Activated CD4-positive, alpha-beta T cell treated with anti-CD3 and anti-CD28 coated beads, Interleukin-2, Interleukin-4, amounts not matched to agents 100 ng/mL and 50 ng/mL, durations not matched to agents 16 hours and 8 hours (primary cell): ENCODE measurements around the gene MAPK7.
A peak's percentile ranks its signal among the peaks of the same experiment; 100 is the strongest.

ENCODE experiments used
- DNase-seq: peaks from one replicate; pipeline ENCODE4 v3.0.0-alpha.2; 2020; ENCODE audit warnings: low spot score

Gene MAPK7

DNA sequence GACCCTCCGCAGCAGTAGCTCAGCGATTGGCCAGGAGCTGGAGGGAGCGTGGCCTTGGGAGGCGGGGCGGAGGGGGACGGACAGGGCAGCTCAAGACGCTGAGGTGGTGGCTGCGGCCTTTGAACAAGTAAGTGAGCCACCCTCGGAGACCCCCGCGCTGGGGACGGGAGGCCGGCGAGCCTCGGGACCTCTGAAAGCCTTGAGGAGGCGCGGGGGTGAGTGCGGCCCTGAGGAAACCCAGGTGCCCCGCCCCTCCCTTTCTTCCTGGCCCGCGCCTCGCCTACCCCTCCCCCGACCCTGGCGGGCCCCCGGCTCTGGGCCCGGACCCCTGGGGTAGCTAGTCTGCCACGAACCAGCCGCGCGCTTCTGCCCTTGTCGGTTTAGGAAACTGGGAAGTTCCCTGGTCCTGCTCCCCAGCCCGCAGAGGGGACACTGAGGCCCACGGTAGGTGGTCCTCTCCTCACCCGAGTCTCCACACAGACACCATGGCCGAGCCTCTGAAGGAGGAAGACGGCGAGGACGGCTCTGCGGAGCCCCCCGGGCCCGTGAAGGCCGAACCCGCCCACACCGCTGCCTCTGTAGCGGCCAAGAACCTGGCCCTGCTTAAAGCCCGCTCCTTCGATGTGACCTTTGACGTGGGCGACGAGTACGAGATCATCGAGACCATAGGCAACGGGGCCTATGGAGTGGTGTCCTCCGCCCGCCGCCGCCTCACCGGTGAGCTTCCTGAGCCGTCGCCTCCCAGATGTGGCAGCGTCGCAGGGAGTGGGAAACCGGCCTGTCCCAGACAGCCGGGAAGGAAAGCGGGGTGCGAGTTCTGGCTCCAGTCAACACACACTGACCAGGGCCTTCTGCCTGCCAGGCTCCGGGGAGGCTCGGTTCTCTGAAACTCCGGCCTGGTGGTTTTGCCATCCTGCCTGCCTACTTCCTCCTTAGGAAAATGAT lies at the start of gene MAPK7:
Gene MAPK7 (plus strand): TSS at position 83 of the 945 bp plus-strand sequence. CDS start 403 bp downstream, at position 486.
- no peak for DNase-seq

DNA sequence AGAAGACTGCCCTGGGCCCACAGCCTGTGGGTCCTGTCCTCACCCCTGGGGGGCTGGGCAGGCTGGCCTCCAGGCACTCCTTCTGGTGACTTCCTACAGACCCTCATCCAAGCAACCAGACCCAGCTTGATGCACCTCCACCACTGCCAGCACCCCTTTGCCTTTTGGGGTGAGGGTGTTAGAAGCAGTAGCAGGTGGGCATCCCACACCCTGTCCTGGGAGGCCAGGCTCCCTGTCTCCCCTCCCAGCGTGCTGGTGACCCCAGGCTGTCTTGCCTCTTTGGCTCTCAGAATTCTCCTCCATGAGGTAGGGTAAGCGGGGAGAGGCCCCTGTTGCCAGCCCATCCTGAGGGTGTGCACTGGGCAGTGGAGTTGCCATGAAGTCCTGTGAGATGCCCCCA lies 49.2 kb upstream of the MAPK7 start:
- DNase-seq = no peak

DNA sequence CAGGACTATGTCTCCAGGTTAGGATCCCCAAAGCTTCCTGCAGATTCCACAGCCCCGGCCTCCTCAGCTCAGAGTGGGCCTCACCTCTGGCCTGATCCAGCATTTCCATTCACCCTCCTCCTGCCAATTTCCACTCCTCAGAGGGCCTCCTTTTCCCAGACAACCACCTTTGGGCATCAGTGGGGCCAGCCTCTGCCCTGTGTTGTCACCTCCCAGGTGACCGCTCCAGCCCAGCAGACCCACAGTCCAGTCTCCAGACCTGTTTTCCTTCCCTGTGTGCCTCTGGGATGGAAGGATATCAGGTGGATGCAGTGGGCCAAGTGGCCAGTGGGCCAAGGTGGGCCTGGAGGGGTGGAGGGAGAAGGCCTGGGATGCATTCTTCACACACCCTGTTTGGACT lies 48.5 kb upstream of the MAPK7 start:
- no peak for DNase-seq

DNA sequence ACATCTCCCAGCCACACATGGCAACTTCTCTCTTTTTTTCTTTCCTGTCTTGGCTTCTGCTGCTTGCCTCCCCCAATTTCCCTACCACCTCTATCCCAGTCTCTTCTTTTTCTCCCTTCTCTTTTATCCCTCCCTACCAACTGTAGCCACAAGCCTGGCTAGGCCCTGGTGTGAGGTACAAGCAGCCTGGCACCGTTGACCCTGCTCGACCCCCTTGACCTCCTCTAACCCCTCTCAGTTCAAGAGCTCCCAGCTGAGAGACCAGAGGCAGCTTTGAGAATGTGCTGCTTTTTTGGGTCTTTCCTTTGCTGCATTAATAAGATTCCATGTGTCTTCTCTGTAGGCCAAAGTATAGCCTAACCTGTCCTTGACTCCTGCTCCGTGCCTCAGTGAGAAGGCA lies 48.0 kb upstream of the MAPK7 start:
- DNase-seq = no peak

DNA sequence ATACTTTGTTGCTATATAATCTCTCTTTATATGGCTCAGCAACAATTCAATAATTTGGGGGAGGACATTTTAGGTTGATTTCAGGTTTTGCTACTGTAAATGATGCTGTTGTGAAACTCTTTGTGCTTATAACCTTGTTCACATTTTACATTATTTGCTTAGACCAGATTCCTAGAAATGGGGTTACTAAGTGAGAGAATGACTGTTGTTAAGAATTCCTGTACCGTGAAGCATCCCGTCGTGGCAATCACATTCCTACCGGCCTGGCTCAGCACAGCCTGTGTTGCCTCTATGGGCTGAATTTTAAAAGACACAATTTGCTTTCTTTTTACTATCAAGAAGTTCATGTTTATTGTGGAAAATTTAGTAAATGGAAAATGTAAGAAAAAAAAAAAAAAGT lies 47.2 kb upstream of the MAPK7 start:
- DNase-seq = no peak

DNA sequence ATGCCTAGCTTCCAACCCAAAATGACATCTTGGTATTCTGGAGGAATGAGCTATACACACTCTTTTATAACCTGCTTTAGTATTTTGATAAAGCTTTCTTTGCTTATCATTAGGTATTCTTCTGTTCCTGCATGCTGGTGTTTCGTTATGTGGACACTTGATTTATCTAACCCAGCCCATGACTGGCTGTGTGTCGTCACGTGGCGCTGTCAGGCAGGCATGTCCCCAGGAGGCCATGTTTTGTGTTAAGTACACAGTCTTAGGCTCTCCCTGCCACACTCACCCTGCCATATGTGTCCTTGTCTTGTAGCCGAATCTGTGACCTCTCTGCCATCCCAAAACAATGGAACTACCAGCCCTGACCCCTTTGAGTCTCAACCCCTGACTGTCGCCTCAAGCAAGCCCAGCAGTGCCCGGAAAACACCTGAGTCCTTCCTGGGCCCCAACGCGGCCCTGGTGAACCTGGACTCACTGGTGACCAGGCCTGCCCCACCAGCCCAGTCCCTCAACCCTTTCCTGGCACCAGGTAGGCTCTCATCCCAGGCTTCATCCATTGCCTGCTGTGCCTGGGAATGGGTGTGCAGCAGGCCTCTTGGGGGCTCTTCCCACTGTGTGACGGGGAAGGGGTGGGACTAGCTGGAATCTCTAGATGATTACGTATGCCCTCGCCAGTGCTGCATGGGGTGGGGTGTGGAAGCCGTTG lies 46.6 kb upstream of the MAPK7 start:
- no peak for DNase-seq

DNA sequence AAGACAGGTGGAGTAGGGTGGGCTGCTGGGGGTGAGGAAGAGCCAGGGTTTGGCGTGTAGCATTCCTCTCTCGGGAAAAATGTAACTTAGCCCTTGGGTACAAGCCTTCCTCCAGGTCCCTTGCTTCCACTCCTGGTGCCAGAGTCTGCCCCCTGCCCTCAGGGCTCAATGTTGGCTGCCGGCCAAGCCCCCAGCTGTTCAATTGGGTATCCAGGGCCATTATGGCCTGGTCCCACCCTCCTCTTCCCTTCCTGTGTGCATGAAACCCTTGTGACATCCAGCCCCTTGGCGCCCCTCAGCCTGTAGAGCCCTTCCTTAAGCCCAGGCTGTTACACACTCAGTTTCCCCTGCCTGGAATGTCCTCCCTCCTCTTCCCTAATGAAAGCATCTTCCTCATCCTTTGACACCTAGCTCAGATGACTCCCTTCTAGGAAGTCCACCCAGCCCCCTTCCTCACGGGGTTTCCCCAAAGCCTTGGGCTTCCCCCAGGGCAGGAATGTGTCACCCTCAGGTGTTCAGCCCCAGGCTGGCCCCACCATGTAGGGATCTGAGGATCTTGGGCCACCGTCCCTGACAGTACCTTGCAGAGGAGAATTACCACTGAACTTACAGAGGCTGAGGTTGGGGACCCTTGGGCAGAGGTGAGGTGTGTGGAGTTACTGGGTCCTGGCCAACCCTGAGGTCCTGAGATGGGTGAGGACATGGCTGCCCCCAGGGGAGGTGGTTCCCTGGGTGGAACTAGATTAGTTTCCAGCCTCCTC lies 45.7 kb upstream of the MAPK7 start:
- DNase-seq = peak; percentile 7

DNA sequence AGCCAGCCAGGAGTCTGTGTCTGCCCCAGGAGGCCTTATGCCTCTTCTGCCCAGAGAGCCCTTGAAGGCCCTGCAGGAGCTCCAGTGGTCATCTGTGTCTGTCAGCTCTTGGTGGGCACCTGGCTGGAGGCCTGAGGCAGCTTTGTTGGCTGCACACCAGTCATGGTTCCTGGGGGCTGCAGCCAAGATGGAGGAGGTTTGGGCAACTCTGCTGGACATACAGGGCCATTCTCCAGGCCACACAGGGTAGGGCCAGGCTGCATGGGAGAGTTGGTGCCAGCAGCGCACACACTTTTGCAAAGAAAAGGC lies 45.2 kb upstream of the MAPK7 start:
- DNase-seq = no peak

DNA sequence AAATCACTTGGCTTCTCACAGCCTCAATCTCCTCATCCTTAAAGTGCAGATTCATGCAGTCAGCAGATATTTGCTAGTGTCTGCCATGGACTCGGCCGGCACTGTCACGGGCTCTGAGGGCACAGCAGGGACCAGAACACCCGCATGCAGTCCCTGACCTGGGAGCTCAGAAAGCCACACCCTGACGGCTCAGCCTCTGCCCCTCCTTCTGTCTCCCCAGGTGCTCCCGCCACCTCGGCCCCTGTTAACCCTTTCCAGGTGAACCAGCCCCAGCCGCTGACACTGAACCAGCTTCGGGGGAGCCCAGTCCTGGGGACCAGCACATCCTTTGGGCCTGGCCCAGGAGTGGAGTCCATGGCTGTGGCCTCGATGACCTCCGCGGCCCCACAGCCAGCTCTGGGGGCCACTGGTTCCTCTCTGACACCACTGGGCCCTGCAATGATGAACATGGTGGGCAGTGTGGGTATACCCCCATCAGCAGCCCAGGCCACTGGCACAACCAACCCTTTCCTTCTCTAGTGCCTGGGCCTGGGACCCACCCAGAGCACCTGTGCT lies 44.5 kb upstream of the MAPK7 start:
- DNase-seq = no peak

DNA sequence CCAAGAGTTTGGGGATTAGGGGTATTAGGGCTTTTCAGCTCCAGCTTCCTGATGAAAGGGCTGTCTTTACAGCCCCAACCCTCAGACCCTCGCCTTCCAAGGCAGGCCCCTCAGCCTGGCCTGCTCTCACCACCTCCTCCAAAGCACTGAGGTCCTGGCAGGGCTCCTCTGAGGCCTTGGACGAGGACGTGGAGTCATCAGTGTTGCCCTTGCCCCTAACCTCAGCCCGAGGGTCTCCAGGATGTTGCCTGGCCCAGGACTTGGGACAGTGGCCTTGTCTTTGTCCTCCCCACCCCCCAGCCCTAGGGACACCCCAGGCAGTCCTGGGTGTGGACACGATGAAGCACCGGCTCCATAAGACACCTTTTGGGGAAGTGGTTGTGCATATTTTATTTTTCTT lies 44.0 kb upstream of the MAPK7 start:
- no peak for DNase-seq

DNA sequence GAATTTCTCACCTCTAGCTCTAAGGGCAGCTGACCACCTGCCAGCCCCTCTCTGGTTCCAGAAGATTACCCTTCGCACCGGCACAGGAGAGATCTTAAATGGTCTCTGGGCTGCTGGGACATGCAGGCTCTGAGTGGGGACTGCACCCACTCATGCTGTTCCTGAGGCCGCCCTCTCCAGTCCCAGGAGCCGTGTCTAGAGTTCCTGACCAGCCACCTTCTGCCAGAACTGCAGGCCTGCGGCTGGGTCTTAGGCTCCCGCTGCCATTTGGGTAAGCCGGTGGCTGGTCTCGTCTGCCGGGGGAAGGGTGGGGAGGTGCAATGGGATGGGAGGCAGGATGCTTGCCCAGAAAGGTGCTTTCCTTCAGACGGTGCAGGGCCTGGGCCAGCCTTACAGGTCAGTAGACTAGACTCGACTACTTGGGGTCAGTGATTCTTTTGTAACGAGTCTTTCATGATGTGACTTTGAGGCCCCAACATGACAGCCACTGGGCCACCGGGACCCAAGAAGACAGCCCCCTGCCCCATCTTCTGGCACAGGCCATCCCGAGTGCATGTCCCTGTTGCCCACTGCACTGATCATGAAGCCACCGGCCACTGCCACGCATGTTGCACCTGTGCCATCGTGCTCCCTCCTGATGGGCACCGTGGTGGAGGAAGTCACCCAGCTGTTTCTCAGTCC lies 42.2 kb upstream of the MAPK7 start:
- no peak for DNase-seq

DNA sequence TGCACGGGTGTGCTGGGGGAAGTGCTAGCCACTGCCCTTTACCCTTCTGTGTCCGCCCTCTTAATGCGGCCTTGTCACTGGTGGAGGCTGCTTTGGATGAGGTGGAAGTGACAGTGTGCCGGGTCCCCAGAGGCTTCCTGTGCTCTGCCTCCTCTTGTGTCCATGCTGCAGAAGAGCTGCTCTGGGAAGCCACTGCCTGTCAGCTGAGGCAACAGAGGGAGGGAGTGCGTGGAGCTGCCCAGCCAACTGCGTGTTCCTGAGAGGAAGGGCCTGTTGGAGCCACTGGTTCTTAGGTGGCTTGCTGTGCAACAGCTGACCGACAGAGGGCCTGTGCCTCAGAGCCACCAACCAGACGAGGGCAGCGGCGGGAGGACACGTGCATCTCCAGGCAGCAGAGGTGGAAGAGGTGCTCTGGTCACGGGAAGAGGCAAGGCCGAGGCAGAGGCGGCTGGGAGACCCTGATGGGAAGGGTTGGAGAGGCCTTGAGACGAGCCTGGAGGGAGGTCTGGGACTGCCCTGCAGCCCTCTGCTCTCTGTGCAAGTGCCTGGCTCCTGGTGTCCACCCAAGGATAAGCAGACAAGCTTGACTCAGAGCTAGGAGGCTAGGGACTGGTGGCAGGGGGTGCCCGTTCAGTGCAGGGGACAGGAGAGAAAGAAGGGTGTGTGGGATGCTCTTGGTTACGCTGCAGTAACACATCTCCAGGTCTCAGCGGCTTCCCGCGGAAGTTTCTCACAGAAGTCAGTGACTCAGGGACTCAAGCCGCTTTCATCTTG lies 41.2 kb upstream of the MAPK7 start:
- no peak for DNase-seq

DNA sequence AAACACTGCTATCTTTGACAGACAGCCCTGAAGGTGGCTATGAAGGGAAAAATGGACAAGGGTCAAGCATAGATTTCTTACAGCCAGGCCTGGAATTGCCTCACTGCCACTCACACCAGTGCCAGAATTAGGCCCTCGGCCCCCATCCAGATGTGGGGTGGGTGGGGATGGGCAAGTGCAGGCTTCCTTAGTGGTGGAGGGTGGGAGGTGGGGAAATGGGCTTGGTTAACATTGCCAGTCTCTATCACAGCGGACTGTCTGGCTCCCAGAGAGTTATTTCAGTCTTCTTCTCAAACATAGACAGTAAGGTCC lies 40.6 kb upstream of the MAPK7 start:
- DNase-seq = no peak

DNA sequence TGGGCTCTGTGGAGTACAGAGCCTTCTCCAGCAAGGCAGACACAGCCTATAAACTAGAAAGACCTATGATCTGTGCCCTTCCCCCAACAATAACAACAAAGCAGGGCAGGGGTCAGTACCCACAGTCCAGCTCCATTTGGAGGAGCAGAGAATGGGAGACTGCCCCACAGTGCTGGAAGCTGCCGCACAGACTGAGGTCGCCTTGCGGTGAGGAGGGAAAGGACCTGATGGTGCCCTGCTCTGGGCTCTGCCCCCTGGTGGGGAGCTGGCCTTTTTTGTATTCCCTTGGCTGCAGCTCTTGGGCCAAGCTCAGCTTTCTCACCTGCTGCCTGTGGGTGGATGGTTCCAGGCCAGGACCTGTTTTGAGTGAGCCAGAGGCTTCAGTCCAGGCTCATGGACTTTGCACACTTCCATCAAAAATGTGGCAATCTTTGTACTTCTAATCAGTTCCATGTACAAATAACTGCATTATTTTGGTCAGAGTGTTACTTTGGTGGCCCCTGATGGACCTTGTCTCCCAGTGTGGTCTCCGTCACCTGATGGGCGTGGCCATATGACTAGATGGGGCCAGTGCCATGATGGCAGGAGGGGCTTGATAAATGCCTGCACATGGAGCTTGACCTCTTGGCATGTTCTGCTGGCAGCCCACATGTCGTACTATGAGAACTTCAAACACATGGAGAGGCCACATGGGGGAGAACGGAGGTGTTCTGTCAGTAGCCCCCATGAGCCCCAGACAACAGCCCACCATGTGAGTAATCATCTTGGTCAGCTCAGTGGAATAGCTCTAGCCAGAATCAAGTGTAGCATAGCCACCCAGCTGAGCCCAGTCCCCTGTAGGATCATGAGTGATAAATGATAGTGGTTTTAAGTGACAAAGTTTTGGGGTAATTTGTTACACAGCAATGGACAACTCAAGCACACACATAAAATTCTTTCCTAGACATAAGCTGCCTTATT lies 40.0 kb upstream of the MAPK7 start:
- peak; percentile 57 for DNase-seq

DNA sequence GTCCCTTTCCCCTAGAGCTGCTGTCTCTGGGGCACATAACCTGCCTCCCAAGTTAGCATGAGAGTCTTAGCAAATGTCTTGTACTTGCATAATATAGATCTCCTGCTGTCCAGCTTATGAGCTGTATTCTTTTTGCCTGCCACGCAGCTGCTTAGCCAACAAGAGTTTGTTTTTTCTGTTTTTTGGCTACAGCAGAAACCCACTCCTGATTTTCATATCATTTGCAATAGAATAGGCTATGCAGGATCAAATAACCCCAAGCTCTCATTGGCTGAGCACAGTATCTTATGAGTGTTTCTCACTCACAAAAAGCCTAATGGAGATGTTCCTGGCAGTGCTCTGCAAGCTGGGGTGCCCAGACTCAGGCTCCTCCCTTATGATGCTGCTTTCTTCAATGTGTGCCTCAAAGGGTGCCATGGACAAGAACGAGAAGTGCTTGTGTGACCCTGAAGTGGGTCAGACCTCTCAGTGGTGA lies 38.9 kb upstream of the MAPK7 start:
- no peak for DNase-seq

DNA sequence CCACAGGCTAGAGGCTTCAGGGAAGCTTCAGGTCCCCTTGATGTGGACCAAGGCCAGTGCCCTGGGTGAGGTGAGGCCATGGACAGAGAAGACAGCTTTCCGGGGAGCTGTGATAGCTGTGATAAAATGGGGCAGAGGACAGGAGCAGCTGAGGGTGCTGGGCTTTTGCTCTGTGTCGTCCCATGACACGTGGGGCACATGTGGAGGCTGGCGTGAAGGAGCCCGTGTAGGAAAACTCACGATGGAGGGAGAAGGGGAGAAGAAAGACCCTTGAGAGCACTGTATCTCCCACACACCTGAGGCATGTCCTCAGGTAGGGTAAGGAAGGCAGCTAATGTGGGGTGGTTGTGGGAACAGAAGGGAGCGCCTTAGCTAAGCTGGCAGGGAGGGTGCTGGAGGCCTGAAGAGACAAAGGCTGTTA lies 37.1 kb upstream of the MAPK7 start:
- no peak for DNase-seq

DNA sequence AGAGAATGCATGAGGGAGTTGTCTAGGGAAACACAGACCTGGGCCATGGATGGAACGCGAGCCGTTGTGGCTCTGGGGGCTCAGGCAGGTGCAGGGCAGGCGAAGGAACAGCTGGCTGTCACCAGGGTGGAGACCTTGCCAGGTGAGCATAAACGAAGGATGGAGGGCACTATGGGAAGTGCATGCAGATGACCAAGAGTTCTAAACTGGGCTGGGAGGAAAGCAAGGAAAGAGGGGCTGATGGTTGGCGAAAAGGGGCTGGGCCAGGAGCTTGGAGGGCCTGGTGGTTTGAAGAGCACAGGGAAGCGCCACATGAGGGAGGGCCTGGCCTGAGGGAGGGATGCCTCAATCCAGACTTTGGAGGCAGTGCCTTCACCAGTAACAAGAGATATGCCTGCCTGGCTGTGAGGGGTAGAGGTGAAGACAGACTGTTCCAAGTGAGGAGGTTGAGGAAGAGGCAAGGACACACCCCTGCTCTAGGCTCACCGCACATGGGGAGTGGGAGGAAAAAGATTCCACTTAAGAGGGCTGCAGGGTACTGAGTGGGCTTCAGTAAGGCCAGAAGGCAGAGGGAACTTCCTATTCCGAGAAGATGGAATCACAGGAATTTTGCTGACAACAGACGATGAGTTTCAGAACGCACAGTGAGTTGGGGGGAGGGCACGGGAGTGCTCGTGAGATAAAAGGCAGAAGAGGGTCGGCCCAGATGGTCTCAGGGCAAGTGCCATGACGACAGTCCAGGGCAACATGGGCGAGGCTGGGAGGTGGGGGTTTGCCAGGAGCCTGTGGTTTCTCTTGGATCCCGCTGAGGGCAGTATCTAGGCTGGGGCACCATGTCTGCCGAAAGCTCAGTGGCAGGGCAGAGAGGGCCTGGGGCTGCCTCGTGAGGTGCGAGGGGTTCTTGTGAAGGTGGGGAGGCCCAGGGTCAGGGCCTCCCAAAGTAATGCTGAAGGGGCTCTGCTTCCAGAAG lies 36.4 kb upstream of the MAPK7 start:
- DNase-seq = no peak

DNA sequence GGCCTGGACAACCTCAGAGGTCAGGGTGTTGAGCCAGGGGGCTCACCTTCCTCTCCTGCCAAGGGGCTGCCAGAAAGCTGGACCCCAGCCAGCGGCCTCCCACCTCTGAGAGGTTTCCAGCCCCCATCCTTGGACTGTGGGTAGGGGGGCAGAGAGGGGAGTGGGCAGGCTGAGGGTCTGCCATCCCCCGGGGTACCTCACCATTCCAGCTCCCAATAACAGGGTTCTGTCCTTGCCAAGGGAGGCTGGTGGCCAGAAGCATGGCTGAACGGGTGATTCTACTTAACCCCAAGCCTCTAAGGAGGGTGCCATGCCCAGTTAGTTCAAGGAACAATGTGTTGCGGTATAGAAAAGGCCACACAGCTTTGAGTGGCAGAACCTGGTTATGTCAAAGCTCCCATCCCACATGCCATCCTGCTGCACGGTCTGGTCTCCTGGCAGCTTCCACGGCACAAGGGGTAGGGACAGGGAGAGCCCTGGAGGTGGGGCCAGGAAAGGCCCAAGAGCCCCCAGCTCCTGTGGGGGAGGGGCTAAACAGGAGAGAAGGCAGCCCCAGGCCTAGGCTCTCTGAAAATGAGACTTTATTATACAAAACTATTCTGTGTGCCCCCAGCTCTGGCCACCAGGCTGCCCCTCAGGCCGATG lies 35.6 kb upstream of the MAPK7 start:
- no peak for DNase-seq
